ENCODE data around the gene RANGAP1. TPM values are rescaled to one million over a fixed set of nuclear protein-coding genes. Genes with fewer than 3 reads are reported as not detected.

Gene RANGAP1
- total and polyA plus RNA-seq, 12 donors, result 23.2 to 90.3 (median 31.4) TPM

GRCh38 chr22:41204066-41204465 lies 81.9 kb downstream of the RANGAP1 start:
- H3K27me3 ChIP-seq, result no peaks in the 10 kb centered on the region
- ATAC-seq (no peak), DNase-seq (no peak)
- peaks cover 0 to 20% (median 2%) of the 10 kb centered on the region in 9 donors for H3K36me3 ChIP-seq
- no peaks in the 10 kb centered on the region for H3K9me3 ChIP-seq
- intact Hi-C loops (cut with DNase I), result no loop called here
- no peak overlapping the region for H3K4me3 ChIP-seq
- H3K4me1 ChIP-seq, result peaks cover 0 to 12% (median 9%) of the 10 kb centered on the region in 9 donors
- 60 to 66% methylated on average over 6 of the region's 6 CpGs for WGBS, 2 donors
- H3K27ac ChIP-seq, result no peak overlapping the region
- no peak for TF ChIP-seq CTCF (IDR thresholded peaks at IDR 0.05)

GRCh38 chr22:41203118-41203517 lies 82.9 kb downstream of the RANGAP1 start:
- no peak for TF ChIP-seq CTCF (IDR thresholded peaks at IDR 0.05)
- ATAC-seq (no peak), DNase-seq (no peak)
- H3K9me3 ChIP-seq, result no peaks in the 10 kb centered on the region
- no peak overlapping the region for H3K27ac ChIP-seq
- 94 to 95% methylated on average over 2 of the region's 2 CpGs for WGBS, 2 donors
- peaks cover 5 to 21% (median 14%) of the 10 kb centered on the region in 9 donors for H3K4me1 ChIP-seq
- intact Hi-C loops (cut with DNase I), result no loop called here
- H3K4me3 ChIP-seq, result no peak overlapping the region
- H3K27me3 ChIP-seq, result no peaks in the 10 kb centered on the region
- peaks cover 0 to 10% (median 0%) of the 10 kb centered on the region in 9 donors for H3K36me3 ChIP-seq

GRCh38 chr22:41201141-41201540 lies 84.8 kb downstream of the RANGAP1 start:
- WGBS, 2 donors, result 77 to 78% methylated on average over 10 of the region's 10 CpGs
- H3K4me1 ChIP-seq, result peaks cover 5 to 27% (median 23%) of the 10 kb centered on the region in 9 donors
- no peaks in the 10 kb centered on the region for H3K27me3 ChIP-seq
- no peak overlapping the region for H3K27ac ChIP-seq
- TF ChIP-seq CTCF (IDR thresholded peaks at IDR 0.05), result no peak
- no peak for DNase-seq
- H3K4me3 ChIP-seq, result no peak overlapping the region
- no peak for ATAC-seq
- H3K36me3 ChIP-seq, result no peaks in the 10 kb centered on the region
- intact Hi-C loops (cut with DNase I), result no loop called here
- no peaks in the 10 kb centered on the region for H3K9me3 ChIP-seq

- 4% methylated on average over 9 of the region's 9 CpGs for WGBS, 2 donors
- no peaks in the 10 kb centered on the region for H3K27me3 ChIP-seq
- no peaks in the 10 kb centered on the region for H3K36me3 ChIP-seq
- ATAC-seq (peak in 6 of 8 donors; percentile 41 to 77 (median 61)), DNase-seq (peak in 1 of 2 donors; percentile 45)
- H3K4me1 ChIP-seq, result peaks cover 5 to 19% (median 17%) of the 10 kb centered on the region in 9 donors
- intact Hi-C loops (cut with DNase I), result loop anchor here in 3 of 10 donors (5.0 to 10.0 kb wide), 5 partner anchors 34 to 167 kb away; partner anchors contain the start of gene RANGAP1 (in 2 of the 3)
- H3K27ac ChIP-seq, result peak overlapping the region in 6 of 10 donors; percentile 43 to 75 (median 56)
- peak in 3 of 9 donors; percentile 18 to 30 (median 30) for TF ChIP-seq CTCF (IDR thresholded peaks at IDR 0.05)
- H3K4me3 ChIP-seq, result peak overlapping the region; percentile 70 to 89 (median 85)
- H3K9me3 ChIP-seq, result no peaks in the 10 kb centered on the region
Observed at GRCh38 chr22:41198027-41198580, 87.9 kb downstream of the RANGAP1 start.

All from heart right ventricle (tissue), 16 donors.